ENCODE results near the gene SPECC1L. TPM values are rescaled to one million over a fixed set of nuclear protein-coding genes. Genes with fewer than 3 reads are reported as not detected.
"Not testable (repeated sequence)": the region's sequence is repeated elsewhere in the genome, so short reads cannot be mapped to it uniquely, and the experiment has no call there.

The SPECC1L gene
- total and polyA plus RNA-seq, 9 donors: 19.3 to 94.4 (median 66.3) TPM

DNA sequence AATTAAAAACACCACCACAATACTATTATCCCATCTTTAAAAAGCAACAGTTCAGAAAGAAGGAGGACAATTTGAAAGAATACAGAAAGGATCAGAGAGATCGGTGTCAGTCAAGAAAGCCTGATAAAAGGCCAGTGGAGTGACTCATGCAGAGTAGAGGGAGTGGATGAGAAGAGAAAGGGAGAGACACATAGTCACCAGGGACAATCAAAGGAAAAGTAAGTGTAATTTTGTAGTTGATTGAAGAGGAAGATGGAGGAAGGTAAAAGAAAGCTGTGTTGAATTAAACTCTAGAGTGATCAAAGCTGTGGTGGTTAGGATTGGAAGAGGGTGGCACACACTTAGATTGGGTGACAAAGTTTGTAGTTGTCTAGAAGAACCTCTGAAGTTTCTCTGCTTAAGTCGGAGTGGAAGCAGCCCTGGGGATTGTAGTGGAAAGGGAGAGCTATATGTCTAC lies 14.1 kb downstream of the SPECC1L start:
- no peak for DNase-seq
- H3K27me3 ChIP-seq: no peaks in the 10 kb centered on the region
- no peak overlapping the region for H3K27ac ChIP-seq
- H3K4me1 ChIP-seq (ENCODE audit: insufficient read depth): peaks cover 11% of the 10 kb centered on the region
- 75 to 83% (median 77%) methylated on average over 2 of the region's 2 CpGs for WGBS, 3 donors
- no peak for TF ChIP-seq EP300 (IDR thresholded peaks at IDR 0.05)
- TF ChIP-seq CTCF (IDR thresholded peaks at IDR 0.05): no peak
- TF ChIP-seq POLR2A (IDR thresholded peaks at IDR 0.05): no peak
- no peaks in the 10 kb centered on the region for H3K36me3 ChIP-seq
- no peak overlapping the region for H3K4me3 ChIP-seq
- intact Hi-C loops (cut with DNase I): no loop called here
- H3K9me3 ChIP-seq: no peaks in the 10 kb centered on the region

- Histone ChIP-seq H3K27me3 (no peaks in the 10 kb centered on the region), H3K9me3 (no peaks in the 10 kb centered on the region), H3K4me3 (no peak overlapping the region), H3K36me3 (no peaks in the 10 kb centered on the region), H3K4me1 (ENCODE audit: insufficient read depth) (peaks cover 14% of the 10 kb centered on the region), H3K27ac (no peak overlapping the region)
- WGBS, 3 donors: 54 to 68% (median 55%) methylated on average over 4 of the region's 4 CpGs
- no peak for TF ChIP-seq CTCF (IDR thresholded peaks at IDR 0.05)
- TF ChIP-seq POLR2A (IDR thresholded peaks at IDR 0.05): no peak
- TF ChIP-seq EP300 (IDR thresholded peaks at IDR 0.05): no peak
- intact Hi-C loops (cut with DNase I): no loop called here
- no peak for DNase-seq
Measured at GRCh38 chr22:24285245-24285644, 14.6 kb downstream of the SPECC1L start.

- DNase-seq; H3K27ac ChIP-seq; intact Hi-C loops (cut with DNase I); H3K9me3 ChIP-seq; H3K27me3 ChIP-seq; H3K36me3 ChIP-seq; H3K4me3 ChIP-seq: not testable (repeated sequence)
- 74 to 87% (median 79%) methylated on average over 3 to 8 of the region's 9 CpGs for WGBS, 3 donors
- H3K4me1 ChIP-seq (ENCODE audit: insufficient read depth): peaks cover 13% of the 10 kb centered on the region
Measured at GRCh38 chr22:24287212-24287611, 16.6 kb downstream of the SPECC1L start.

- H3K4me3 ChIP-seq; H3K27me3 ChIP-seq; H3K9me3 ChIP-seq; DNase-seq; intact Hi-C loops (cut with DNase I); H3K36me3 ChIP-seq; H3K27ac ChIP-seq: not testable (repeated sequence)
- WGBS, 3 donors: 69 to 72% (median 71%) methylated on average over 5 to 6 of the region's 6 CpGs
- peaks cover 13% of the 10 kb centered on the region for H3K4me1 ChIP-seq (ENCODE audit: insufficient read depth)
Measured at GRCh38 chr22:24287801-24288200, 17.2 kb downstream of the SPECC1L start.

DNA sequence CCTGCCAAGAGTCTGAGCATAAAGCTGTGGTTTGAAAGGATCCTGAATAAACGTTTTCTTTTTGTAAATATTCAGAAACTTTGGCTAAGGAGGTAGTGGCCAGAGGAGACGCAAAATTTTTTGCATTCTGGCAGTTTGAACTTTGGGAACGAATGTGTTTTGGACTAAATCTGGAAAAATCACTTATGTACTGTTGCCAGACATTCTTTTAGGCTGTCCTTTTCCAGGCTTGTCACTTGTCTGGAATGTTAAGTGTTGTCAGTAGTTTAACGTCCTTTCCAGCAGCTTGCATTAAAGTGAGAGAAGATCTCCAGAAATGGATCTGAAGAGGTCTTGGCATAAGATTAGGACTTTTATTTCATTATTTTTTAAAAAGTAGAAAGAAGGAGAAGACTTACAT lies 18.5 kb downstream of the SPECC1L start:
- intact Hi-C loops (cut with DNase I): no loop called here
- Histone ChIP-seq H3K4me3 (no peak overlapping the region), H3K9me3 (no peaks in the 10 kb centered on the region), H3K36me3 (no peaks in the 10 kb centered on the region), H3K27me3 (no peaks in the 10 kb centered on the region), H3K27ac (peak overlapping the region in 1 of 2 donors; percentile 44), H3K4me1 (ENCODE audit: insufficient read depth) (peaks cover 13% of the 10 kb centered on the region)
- DNase-seq: no peak
- no peak for TF ChIP-seq CTCF (IDR thresholded peaks at IDR 0.05)
- TF ChIP-seq POLR2A (IDR thresholded peaks at IDR 0.05): no peak
- TF ChIP-seq EP300 (IDR thresholded peaks at IDR 0.05): no peak
- 2 to 3% (median 3%) methylated on average over 4 of the region's 4 CpGs for WGBS, 3 donors
